GM12872 (cell line): Measurements from ENCODE around the gene ERGIC2.

ENCODE experiments used
- TF ChIP-seq, protein P1 (sequence below): IDR thresholded peaks from 3 replicates; pipeline ENCODE4 v1.5.1; 2011; ENCODE audit warnings: low read depth, mild to moderate bottlenecking, low read length, moderate library complexity; ENCODE audit not compliant: insufficient read depth

Gene ERGIC2

DNA sequence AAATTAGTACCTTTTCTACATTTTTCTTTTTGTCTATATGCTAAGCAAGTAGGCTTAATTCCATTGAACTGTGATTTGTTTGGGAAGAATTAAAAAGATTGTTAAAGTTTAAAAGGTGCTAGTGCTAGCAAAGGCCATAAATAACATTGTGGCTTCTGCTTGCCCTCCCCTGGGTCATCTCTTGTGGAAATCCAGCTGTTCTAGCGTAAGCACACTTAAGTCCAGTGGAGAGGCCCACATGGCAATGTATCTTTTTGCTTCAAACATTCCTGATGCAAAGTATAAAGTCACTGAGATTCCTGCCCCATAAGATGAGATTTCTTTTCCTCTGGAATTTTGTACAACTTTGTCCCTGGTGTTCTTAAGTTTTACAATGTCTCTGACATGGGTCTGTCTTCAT lies 14.4 kb upstream of the ERGIC2 start:
- TF ChIP-seq, protein P1, sequence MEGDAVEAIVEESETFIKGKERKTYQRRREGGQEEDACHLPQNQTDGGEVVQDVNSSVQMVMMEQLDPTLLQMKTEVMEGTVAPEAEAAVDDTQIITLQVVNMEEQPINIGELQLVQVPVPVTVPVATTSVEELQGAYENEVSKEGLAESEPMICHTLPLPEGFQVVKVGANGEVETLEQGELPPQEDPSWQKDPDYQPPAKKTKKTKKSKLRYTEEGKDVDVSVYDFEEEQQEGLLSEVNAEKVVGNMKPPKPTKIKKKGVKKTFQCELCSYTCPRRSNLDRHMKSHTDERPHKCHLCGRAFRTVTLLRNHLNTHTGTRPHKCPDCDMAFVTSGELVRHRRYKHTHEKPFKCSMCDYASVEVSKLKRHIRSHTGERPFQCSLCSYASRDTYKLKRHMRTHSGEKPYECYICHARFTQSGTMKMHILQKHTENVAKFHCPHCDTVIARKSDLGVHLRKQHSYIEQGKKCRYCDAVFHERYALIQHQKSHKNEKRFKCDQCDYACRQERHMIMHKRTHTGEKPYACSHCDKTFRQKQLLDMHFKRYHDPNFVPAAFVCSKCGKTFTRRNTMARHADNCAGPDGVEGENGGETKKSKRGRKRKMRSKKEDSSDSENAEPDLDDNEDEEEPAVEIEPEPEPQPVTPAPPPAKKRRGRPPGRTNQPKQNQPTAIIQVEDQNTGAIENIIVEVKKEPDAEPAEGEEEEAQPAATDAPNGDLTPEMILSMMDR = no peak

DNA sequence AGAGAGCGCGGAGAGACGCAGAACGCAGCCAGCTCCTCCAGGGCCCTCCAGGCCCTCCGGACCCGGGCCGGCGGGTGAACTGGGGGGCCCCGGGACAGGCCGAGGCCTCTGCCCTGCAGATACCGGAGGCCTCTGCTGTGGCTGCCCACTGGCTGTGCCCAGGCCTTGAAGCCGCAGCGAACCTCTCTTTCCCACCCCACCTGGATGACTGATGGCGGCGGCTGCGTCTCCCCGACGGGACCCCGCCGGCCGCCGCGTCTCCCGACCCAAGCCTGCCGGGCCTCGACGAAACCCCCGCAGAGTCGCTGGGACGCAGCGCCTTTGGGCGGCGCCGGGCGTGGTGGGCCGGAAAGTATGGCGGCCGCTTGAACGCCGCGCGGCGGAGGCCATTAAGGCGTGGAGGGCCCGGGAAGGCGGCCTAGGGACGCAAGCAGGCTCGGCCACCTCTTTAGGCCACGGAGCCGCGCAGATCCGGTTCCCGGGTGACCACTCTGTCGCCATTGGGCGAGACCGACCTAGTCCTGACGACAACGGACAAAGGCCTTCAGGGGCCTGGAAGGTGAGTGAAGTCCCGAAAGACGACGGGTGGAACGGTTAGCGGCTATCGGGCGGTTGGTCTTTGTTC lies 8.4 kb upstream of the ERGIC2 start:
- TF ChIP-seq, protein P1 = no peak

DNA sequence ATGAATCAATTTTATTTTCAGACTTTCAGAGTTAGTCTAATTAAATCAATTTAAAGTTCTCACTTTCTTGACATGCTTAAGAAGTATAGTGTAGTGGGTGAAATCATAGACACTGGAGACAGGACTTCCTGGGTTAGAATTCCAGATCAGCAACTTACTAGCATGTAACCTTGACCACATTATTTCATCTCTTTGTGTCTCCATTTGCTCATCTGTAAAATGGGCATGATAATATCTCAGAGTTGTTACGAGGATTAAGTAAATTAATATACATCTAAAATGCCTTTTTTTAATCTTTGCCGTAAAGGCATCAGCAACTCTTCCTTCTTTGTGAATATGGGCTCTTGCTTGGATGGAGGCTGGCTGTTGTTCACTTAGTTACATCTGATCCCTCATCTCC lies 1.3 kb upstream of the ERGIC2 start:
- TF ChIP-seq, protein P1 = no peak

GRCh38 chr12:29376118-29376517 lies 4.9 kb downstream of the ERGIC2 start:
- TF ChIP-seq, protein P1 = no peak

DNA sequence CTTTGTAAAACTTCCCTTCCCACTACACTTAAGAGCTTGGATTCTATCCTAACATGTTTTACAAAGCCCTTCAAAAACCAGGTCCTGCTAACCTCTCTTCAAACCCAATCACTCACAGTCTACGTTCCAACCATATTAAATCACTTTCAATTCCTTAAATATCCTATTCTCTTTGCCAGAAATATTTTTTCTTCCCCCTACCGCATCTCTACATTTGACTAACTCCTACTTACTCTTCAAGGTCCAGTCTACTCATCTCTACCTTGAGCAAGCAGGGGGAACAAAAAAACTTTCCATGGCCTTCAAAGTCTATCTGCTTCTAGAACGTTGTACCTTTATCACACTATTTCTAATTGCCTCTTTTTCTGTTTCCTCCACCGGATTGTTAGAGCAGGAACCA lies 6.1 kb downstream of the ERGIC2 start:
- TF ChIP-seq, protein P1 = no peak

- TF ChIP-seq, protein P1 = no peak
Measured at GRCh38 chr12:29374012-29374411, 7.0 kb downstream of the ERGIC2 start.

GRCh38 chr12:29365091-29365490 lies 15.9 kb downstream of the ERGIC2 start:
- TF ChIP-seq, protein P1 = no peak
